Caco-2 (cell line): ENCODE measurements around the gene OR1A1. TPM values are rescaled to one million over a fixed set of nuclear protein-coding genes. Genes with fewer than 3 reads are reported as not detected.
"Not testable (repeated sequence)": the region's sequence is repeated elsewhere in the genome, so short reads cannot be mapped to it uniquely, and the experiment has no call there.

Experiments used
- BruUV-seq: library from RNA; stranded (reverse); fragments of 400-500 nt; replicated peaks from 2 replicates; lab custom pipeline; 2021; lab: Mats Ljungman, UMichigan
- CTCF ChIA-PET: fragments of 300-600 bp; sonication (Branson Sonifier 250); formaldehyde crosslinking; loops from one replicate; lab custom pipeline; 2022; ENCODE audit warnings: antibody characterized with exemption; lab: Charles Lee
- POLR2A ChIA-PET: fragments of 300-600 bp; sonication (Branson Sonifier 250); formaldehyde crosslinking; loops from one replicate; lab custom pipeline; 2022; ENCODE audit warnings: antibody characterized with exemption; lab: Charles Lee
- DNase-seq, 2 experiments: peaks; one replicate each; pipeline versions ENCODE4 v3.0.0 to v3.0.0-alpha.2; 2020 to 2022
- H3K27me3 ChIP-seq: replicated peaks from 2 replicates; pipeline ENCODE4 v1.6.0; 2011; ENCODE audit warnings: low read length; ENCODE audit not compliant: control insufficient read depth, insufficient read depth
- H3K36me3 ChIP-seq: 2 replicates; pipeline ENCODE4 v1.5.1; 2011; ENCODE audit warnings: low read length; ENCODE audit not compliant: control insufficient read depth, insufficient read depth
- H3K4me1 ChIP-seq: fragments of 250-450 bp; sonication (Bioruptor Pico); 2 replicates; pipeline ENCODE4 v1.5.1; 2020; ENCODE audit warnings: mild to moderate bottlenecking
- H3K4me3 ChIP-seq: 2 replicates; pipeline ENCODE4 v1.5.1; 2011; ENCODE audit warnings: low read depth, mild to moderate bottlenecking, control low read depth, low read length
- H3K9me3 ChIP-seq: fragments of 250-450 bp; sonication (Bioruptor Pico); 2 replicates; pipeline ENCODE4 v1.5.1; 2020; ENCODE audit warnings: mild to moderate bottlenecking, moderate library complexity
- H3K27ac Mint-ChIP-seq: one replicate; pipeline ENCODE4 v1.8.0; 2022; ENCODE audit warnings: mixed read lengths; ENCODE audit not compliant: unreplicated experiment
- H3K27me3 Mint-ChIP-seq: one replicate; pipeline ENCODE4 v1.8.0; 2022; ENCODE audit warnings: mixed read lengths; ENCODE audit not compliant: insufficient read depth, unreplicated experiment
- H3K36me3 Mint-ChIP-seq: one replicate; pipeline ENCODE4 v1.8.0; 2022; ENCODE audit warnings: mild to moderate bottlenecking, mixed read lengths; ENCODE audit not compliant: insufficient read depth, unreplicated experiment
- H3K4me1 Mint-ChIP-seq: one replicate; pipeline ENCODE4 v1.8.0; 2022; ENCODE audit warnings: low read depth, mixed read lengths; ENCODE audit not compliant: unreplicated experiment
- H3K4me3 Mint-ChIP-seq: one replicate; pipeline ENCODE4 v1.8.0; 2022; ENCODE audit warnings: mild to moderate bottlenecking, moderate library complexity, mixed read lengths; ENCODE audit not compliant: unreplicated experiment
- H3K9me3 Mint-ChIP-seq: one replicate; pipeline ENCODE4 v1.8.0; 2022; ENCODE audit warnings: mixed read lengths; ENCODE audit not compliant: unreplicated experiment
- intact Hi-C: fragments of 100-400 bp; cut with micrococcal nuclease; formaldehyde crosslinking; loops from one replicate; pipeline ENCODE4 v1.10.0; 2022; ENCODE audit not compliant: unreplicated experiment
- total RNA-seq: library from RNA; stranded (reverse); gene quantifications from 2 replicates; pipeline ENCODE4 v1.2.3, GENCODE V29; 2022

Gene OR1A1
- total RNA-seq, 1 experiment from 2014 or later: not detected

- DNase-seq, H3K36me3 ChIP-seq, H3K9me3 ChIP-seq, CTCF ChIA-PET, POLR2A ChIA-PET, BruUV-seq, H3K9me3 Mint-ChIP-seq, H3K27me3 Mint-ChIP-seq, H3K27me3 ChIP-seq, H3K4me1 Mint-ChIP-seq, H3K4me3 ChIP-seq, H3K4me1 ChIP-seq, intact Hi-C loops, H3K36me3 Mint-ChIP-seq, H3K27ac Mint-ChIP-seq, H3K4me3 Mint-ChIP-seq: not testable (repeated sequence)
These were observed 24.8 kb downstream of the OR1A1 start for GRCh38 chr17:3232300-3232699.

DNA sequence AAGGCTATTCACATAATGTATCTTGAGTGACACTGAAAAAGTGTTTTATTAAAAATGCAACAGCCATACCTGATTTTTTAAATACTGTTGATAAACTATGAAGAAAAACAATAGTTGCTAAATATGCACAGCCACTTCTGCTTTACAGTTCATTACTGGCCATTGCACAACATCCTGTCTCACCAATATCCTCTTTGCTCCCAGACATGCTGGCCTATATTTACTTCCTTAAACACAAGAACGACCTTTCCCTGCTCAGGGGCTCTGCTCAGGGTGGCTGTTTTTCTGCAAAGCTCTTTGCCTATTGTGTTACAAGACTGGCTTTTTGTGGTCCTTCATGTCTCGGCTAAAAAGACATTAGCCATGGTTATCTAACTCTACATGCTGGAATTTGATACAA lies 31.2 kb downstream of the OR1A1 start:
- H3K4me3 Mint-ChIP-seq, DNase-seq, POLR2A ChIA-PET, BruUV-seq, H3K4me3 ChIP-seq, H3K9me3 ChIP-seq, CTCF ChIA-PET, H3K4me1 Mint-ChIP-seq, H3K27me3 Mint-ChIP-seq, H3K36me3 Mint-ChIP-seq, H3K27me3 ChIP-seq, H3K4me1 ChIP-seq, intact Hi-C loops, H3K9me3 Mint-ChIP-seq, H3K27ac Mint-ChIP-seq, H3K36me3 ChIP-seq: not testable (repeated sequence)

GRCh38 chr17:3241044-3241443 lies 33.6 kb downstream of the OR1A1 start:
- H3K27me3 Mint-ChIP-seq, H3K36me3 ChIP-seq, H3K27me3 ChIP-seq, H3K9me3 ChIP-seq, H3K4me1 Mint-ChIP-seq, intact Hi-C loops, POLR2A ChIA-PET, H3K27ac Mint-ChIP-seq, H3K36me3 Mint-ChIP-seq, BruUV-seq, DNase-seq, H3K9me3 Mint-ChIP-seq, H3K4me3 ChIP-seq, H3K4me3 Mint-ChIP-seq, H3K4me1 ChIP-seq, CTCF ChIA-PET: not testable (repeated sequence)

GRCh38 chr17:3244841-3245240 lies 37.4 kb downstream of the OR1A1 start:
- H3K4me1 Mint-ChIP-seq, H3K27me3 ChIP-seq, H3K36me3 ChIP-seq, H3K4me3 Mint-ChIP-seq, H3K4me1 ChIP-seq, CTCF ChIA-PET, BruUV-seq, POLR2A ChIA-PET, H3K4me3 ChIP-seq, DNase-seq, H3K9me3 ChIP-seq, H3K27me3 Mint-ChIP-seq, H3K9me3 Mint-ChIP-seq, H3K27ac Mint-ChIP-seq, intact Hi-C loops, H3K36me3 Mint-ChIP-seq: not testable (repeated sequence)

- DNase-seq, H3K4me3 Mint-ChIP-seq, H3K9me3 Mint-ChIP-seq, H3K27me3 ChIP-seq, H3K9me3 ChIP-seq, H3K27ac Mint-ChIP-seq, BruUV-seq, H3K36me3 Mint-ChIP-seq, CTCF ChIA-PET, H3K4me3 ChIP-seq, POLR2A ChIA-PET, H3K4me1 Mint-ChIP-seq, H3K4me1 ChIP-seq, intact Hi-C loops, H3K36me3 ChIP-seq, H3K27me3 Mint-ChIP-seq: not testable (repeated sequence)
These were observed 41.5 kb downstream of the OR1A1 start for GRCh38 chr17:3249013-3249412.
